HepG2 (cell line): ENCODE results near the gene NIT2. TPM values are rescaled to one million over a fixed set of nuclear protein-coding genes. Genes with fewer than 3 reads are reported as not detected.
A peak's percentile ranks its signal among the peaks of the same experiment; 100 is the strongest.

Experiments
- CCAR2 ChIP-seq: fragments of 200-400 bp; formaldehyde crosslinking; optimal IDR thresholded peaks from 2 replicates; pipeline ENCODE3; 2018; ENCODE audit warnings: low read depth, mild to moderate bottlenecking, low read length, moderate library complexity
- EEA1 ChIP-seq: sonication (generic); formaldehyde crosslinking; IDR thresholded peaks from 2 replicates; pipeline ENCODE4 v1.5.1; 2020; ENCODE audit warnings: mild to moderate bottlenecking, missing genetic modification reagents, borderline replicate concordance
- GTF2F1 ChIP-seq: fragments of 150-350 bp; IDR thresholded peaks from 2 replicates; pipeline ENCODE4 v1.6.1; 2014; ENCODE audit warnings: low read length
- HNF4A ChIP-seq: sonication (generic); formaldehyde crosslinking; IDR thresholded peaks from 2 replicates; pipeline ENCODE4 v1.4.0; 2020; ENCODE audit warnings: missing genetic modification reagents
- MTERF4 ChIP-seq: sonication (generic); formaldehyde crosslinking; IDR thresholded peaks from 2 replicates; pipeline ENCODE4 v1.8.0; 2023; ENCODE audit warnings: mild to moderate bottlenecking, missing genetic modification reagents
- MTF1 ChIP-seq: sonication (generic); formaldehyde crosslinking; IDR thresholded peaks from 2 replicates; pipeline ENCODE4 v1.5.0; 2020; ENCODE audit warnings: missing genetic modification reagents
- MXD4 ChIP-seq: IDR thresholded peaks from 2 replicates; pipeline ENCODE4 v1.6.1; 2016; ENCODE audit warnings: mild to moderate bottlenecking, missing biosample characterization, missing genetic modification reagents
- NFE2L2 ChIP-seq: fragments of 150-350 bp; IDR thresholded peaks from 2 replicates; pipeline ENCODE4 v1.6.1; 2014; ENCODE audit warnings: low read length
- NFIC ChIP-seq: IDR thresholded peaks from 2 replicates; pipeline ENCODE4 v1.6.1; 2012; ENCODE audit warnings: mild to moderate bottlenecking, low read length, inconsistent platforms
- NONO ChIP-seq, 2 experiments: fragments of 450-650 bp in 1 of 2; sonication (generic) in 1 of 2; formaldehyde crosslinking in 1 of 2; IDR thresholded peaks in 1 of 2; conservative IDR thresholded peaks in 1 of 2; 2 replicates each; pipeline versions ENCODE4 v1.6.1 to v1.8.0; 2017 to 2022; ENCODE audit warnings: mild to moderate bottlenecking in 1 of 2, missing genetic modification reagents in 1 of 2, moderate library complexity in 1 of 2
- NR2F1 ChIP-seq, 2 experiments: fragments of 450-650 bp in 1 of 2; formaldehyde crosslinking in 1 of 2; IDR thresholded peaks; 2 replicates each; pipeline versions ENCODE4 v1.5.0 to v1.6.1; 2016 to 2020; ENCODE audit warnings: mild to moderate bottlenecking in 1 of 2, missing compliant biosample characterization in 1 of 2, missing genetic modification reagents in 1 of 2, moderate library complexity in 1 of 2
- PLSCR1 ChIP-seq: sonication (generic); formaldehyde crosslinking; IDR thresholded peaks from 2 replicates; pipeline ENCODE4 v1.5.0; 2020; ENCODE audit warnings: missing genetic modification reagents, mild to moderate bottlenecking, borderline replicate concordance
- RARA ChIP-seq: IDR thresholded peaks from 2 replicates; pipeline ENCODE4 v1.6.1; 2016; ENCODE audit warnings: missing genetic modification reagents, missing compliant biosample characterization
- SP140L ChIP-seq: sonication (generic); formaldehyde crosslinking; IDR thresholded peaks from 2 replicates; pipeline ENCODE4 v1.4.0; 2020; ENCODE audit warnings: missing genetic modification reagents, borderline replicate concordance
- TBX2 ChIP-seq: sonication (generic); formaldehyde crosslinking; IDR thresholded peaks from 2 replicates; pipeline ENCODE4 v1.5.0; 2020; ENCODE audit warnings: missing genetic modification reagents, mild to moderate bottlenecking, borderline replicate concordance
- TEAD3 ChIP-seq: optimal IDR thresholded peaks from 2 replicates; pipeline ENCODE3; 2016; ENCODE audit warnings: borderline replicate concordance
- THAP11 ChIP-seq: IDR thresholded peaks from 2 replicates; pipeline ENCODE4 v1.6.1; 2016; ENCODE audit warnings: missing biosample characterization, missing genetic modification reagents
- ZBTB21 ChIP-seq: sonication (generic); formaldehyde crosslinking; IDR thresholded peaks from 2 replicates; pipeline ENCODE4 v1.4.0; 2020; ENCODE audit warnings: missing genetic modification reagents
- ZBTB25 ChIP-seq: IDR thresholded peaks from 2 replicates; pipeline ENCODE4 v1.6.1; 2018; ENCODE audit warnings: missing genetic modification reagents
- ZMYM4 ChIP-seq: sonication (generic); formaldehyde crosslinking; IDR thresholded peaks from 2 replicates; pipeline ENCODE4 v1.8.1; 2023; ENCODE audit warnings: mild to moderate bottlenecking, missing genetic modification reagents
- ZNF124 ChIP-seq: sonication (generic); formaldehyde crosslinking; IDR thresholded peaks from 2 replicates; pipeline ENCODE4 v1.4.0; 2020; ENCODE audit warnings: missing genetic modification reagents
- ZNF225 ChIP-seq: sonication (generic); formaldehyde crosslinking; IDR thresholded peaks from 2 replicates; pipeline ENCODE4 v1.4.0; 2020; ENCODE audit warnings: mild to moderate bottlenecking, missing genetic modification reagents
- ZNF234 ChIP-seq: sonication (generic); formaldehyde crosslinking; conservative IDR thresholded peaks from 2 replicates; pipeline ENCODE4 v1.5.1; 2020; ENCODE audit warnings: mild to moderate bottlenecking, missing genetic modification reagents
- ZNF574 ChIP-seq: sonication (generic); formaldehyde crosslinking; IDR thresholded peaks from 2 replicates; pipeline ENCODE4 v1.4.0; 2020; ENCODE audit warnings: missing genetic modification reagents
- polyA plus RNA-seq, 8 experiments: library from polyadenylated mRNA; depleted of rRNA in 3 of 8; stranded (reverse) in 7 of 8; unstranded in 1 of 8; fragments of >200 nt; fragmentation: Illumina TruSeq in 4 of 8; extraction: Trizol in 4 of 8; gene quantifications; 2 replicates each; pipeline versions ENCODE4 v1.2.1 to v1.2.3, GENCODE V29; 2011 to 2016; ENCODE audit warnings: low read depth in 4 of 8, missing spikeins in 1 of 8, mixed read lengths in 1 of 8; ENCODE audit not compliant: insufficient read depth in 1 of 8
- total RNA-seq, 5 experiments: library from RNA; depleted of rRNA; stranded (reverse); fragments of >200 nt; fragmentation: Illumina TruSeq; extraction: Trizol; gene quantifications; 2 replicates each; pipeline ENCODE4 v1.2.3, GENCODE V29; 2016; ENCODE audit warnings: low read depth in 1 of 5

Gene NIT2
- total and polyA plus RNA-seq, 2 of the 13 experiments (the other 11 are each of a cell fraction or from before 2014, with no cell fraction given): 43.4 to 49.1 TPM

- TF ChIP-seq ZBTB25 (no peak; the same call in none of the 2 replicates), ZNF574 (CRISPR knock-in tag) (peak; percentile 95), MTERF4 (CRISPR knock-in tag) (no peak; the same call in 1 of the 2 replicates), THAP11 (CRISPR knock-in tag) (peak; percentile 92), ZBTB21 (CRISPR knock-in tag) (no peak), ZNF234 (0 out of 2 replicates have a peak, but pooled peaks have one; percentile 61), NR2F1 (CRISPR knock-in tag; IDR thresholded peaks at IDR 0.05) (peak; percentile 75 to 93), RARA (CRISPR knock-in tag) (peak; percentile 36), NFE2L2 (no peak), TEAD3 (CRISPR knock-in tag) (peak; percentile 53), GTF2F1 (no peak; the same call in 1 of the 2 replicates), TBX2 (CRISPR knock-in tag) (no peak; the same call in 1 of the 2 replicates), NONO (IDR thresholded peaks at IDR 0.05) (no peak), NONO (CRISPR knock-in tag; conservative IDR thresholded peaks at IDR 0.05) (peak; percentile 92), MXD4 (CRISPR knock-in tag) (peak; percentile 82; the same call in 1 of the 2 replicates), CCAR2 (no peak), PLSCR1 (peak; percentile 87; the same call in 1 of the 2 replicates), ZNF225 (CRISPR knock-in tag) (0 out of 2 replicates have a peak, but pooled peaks have one; percentile 53), ZNF124 (peak; percentile 19; the same call in 1 of the 2 replicates), SP140L (CRISPR knock-in tag) (no peak; the same call in 1 of the 2 replicates), ZMYM4 (CRISPR knock-in tag) (peak; percentile 79), HNF4A (CRISPR knock-in tag) (peak; percentile 69), MTF1 (CRISPR knock-in tag) (0 out of 2 replicates have a peak, but pooled peaks have one; percentile 40), EEA1 (CRISPR knock-in tag) (no peak), NFIC (peak; percentile 76)
Measured at GRCh38 chr3:100400780-100401673, 66.5 kb downstream of the NIT2 start, which contains the start of the genes LNP1 and TOMM70 (continued).
